H9 (cell line): ENCODE results near the gene EHMT2. TPM values are rescaled to one million over a fixed set of nuclear protein-coding genes. Genes with fewer than 3 reads are reported as not detected.
A peak's percentile ranks its signal among the peaks of the same experiment; 100 is the strongest.
"Not testable (repeated sequence)": the region's sequence is repeated elsewhere in the genome, so short reads cannot be mapped to it uniquely, and the experiment has no call there.

Experiments used
- DNase-seq: peaks from one replicate; pipeline ENCODE4 v3.0.0-alpha.2; 2017
- H2AFZ ChIP-seq: one replicate; pipeline ENCODE4 v1.6.1; 2013; ENCODE audit warnings: mild to moderate bottlenecking, low read length, control low read depth, moderate library complexity
- H2AK5ac ChIP-seq: 2 replicates; pipeline ENCODE4 v1.6.1; 2013; ENCODE audit warnings: low read length, control low read depth, mixed read lengths; ENCODE audit not compliant: insufficient read length
- H2BK120ac ChIP-seq: one replicate; pipeline ENCODE4 v1.6.1; 2013; ENCODE audit warnings: low read depth, mild to moderate bottlenecking, low read length, control low read depth, inconsistent platforms; ENCODE audit not compliant: poor library complexity, severe bottlenecking
- H2BK12ac ChIP-seq: 2 replicates; pipeline ENCODE4 v1.6.1; 2013; ENCODE audit warnings: low read length, control low read depth, mixed read lengths, low read depth; ENCODE audit not compliant: insufficient read length
- H2BK15ac ChIP-seq: 2 replicates; pipeline ENCODE4 v1.6.1; 2013; ENCODE audit warnings: low read depth, low read length, control low read depth
- H2BK20ac ChIP-seq: one replicate; pipeline ENCODE4 v1.6.1; 2013; ENCODE audit warnings: low read depth, mild to moderate bottlenecking, low read length, control low read depth, inconsistent platforms; ENCODE audit not compliant: poor library complexity, severe bottlenecking
- H2BK5ac ChIP-seq: 2 replicates; pipeline ENCODE4 v1.6.1; 2013; ENCODE audit warnings: low read length, control low read depth, mixed read lengths; ENCODE audit not compliant: insufficient read length
- H3K14ac ChIP-seq: 2 replicates; pipeline ENCODE4 v1.6.1; 2013; ENCODE audit warnings: low read length, control low read depth; ENCODE audit not compliant: insufficient read depth
- H3K18ac ChIP-seq: 2 replicates; pipeline ENCODE4 v1.6.1; 2013; ENCODE audit warnings: low read depth, mild to moderate bottlenecking, mixed read lengths, low read length, control low read depth; ENCODE audit not compliant: insufficient read length
- H3K23ac ChIP-seq: 2 replicates; pipeline ENCODE4 v1.6.1; 2013; ENCODE audit warnings: low read length, control low read depth, mixed read lengths, low read depth; ENCODE audit not compliant: insufficient read length
- H3K23me2 ChIP-seq: 2 replicates; pipeline ENCODE4 v1.6.1; 2013; ENCODE audit warnings: low read depth, mild to moderate bottlenecking, mixed read lengths, low read length, control low read depth; ENCODE audit not compliant: insufficient read length, poor library complexity, severe bottlenecking
- H3K27ac ChIP-seq: 2 replicates; pipeline ENCODE4 v1.5.1; 2013; ENCODE audit warnings: low read length, control low read depth, mixed read lengths, low read depth; ENCODE audit not compliant: insufficient read length
- H3K27me3 ChIP-seq: 2 replicates; pipeline ENCODE4 v1.6.1; 2013; ENCODE audit warnings: low read length, control low read depth, inconsistent platforms; ENCODE audit not compliant: insufficient read depth
- H3K4ac ChIP-seq: 2 replicates; pipeline ENCODE4 v1.6.1; 2013; ENCODE audit warnings: low read depth, mild to moderate bottlenecking, control low read depth, inconsistent platforms, low read length, moderate library complexity
- H3K4me1 ChIP-seq: 2 replicates; pipeline ENCODE4 v1.6.1; 2013; ENCODE audit warnings: low read length, control low read depth, inconsistent platforms; ENCODE audit not compliant: insufficient read depth
- H3K4me2 ChIP-seq: 2 replicates; pipeline ENCODE4 v1.6.1; 2013; ENCODE audit warnings: low read length, control low read depth, mixed read lengths; ENCODE audit not compliant: insufficient read length, insufficient read depth
- H3K56ac ChIP-seq: 2 replicates; pipeline ENCODE4 v1.6.1; 2013; ENCODE audit warnings: low read depth, mild to moderate bottlenecking, mixed read lengths, low read length, control low read depth; ENCODE audit not compliant: insufficient read length
- H3K79me1 ChIP-seq: 2 replicates; pipeline ENCODE4 v1.6.1; 2013; ENCODE audit warnings: low read depth, mild to moderate bottlenecking, moderate library complexity, low read length, control low read depth, inconsistent platforms; ENCODE audit not compliant: insufficient read depth, poor library complexity, severe bottlenecking
- H3K79me2 ChIP-seq: 2 replicates; pipeline ENCODE4 v1.6.1; 2013; ENCODE audit warnings: low read length, control low read depth, inconsistent platforms; ENCODE audit not compliant: insufficient read depth
- H3K9ac ChIP-seq: 2 replicates; pipeline ENCODE4 v1.6.1; 2013; ENCODE audit warnings: low read length, control low read depth, mixed read lengths; ENCODE audit not compliant: insufficient read length; ENCODE audit errors: extremely low read depth
- H3K9me3 ChIP-seq: one replicate; pipeline ENCODE4 v1.6.1; 2013; ENCODE audit warnings: low read depth, low read length, inconsistent platforms; ENCODE audit not compliant: control insufficient read depth
- H3T11ph ChIP-seq: one replicate; pipeline ENCODE4 v1.6.1; 2013; ENCODE audit warnings: mild to moderate bottlenecking, low read length, control low read depth, inconsistent platforms
- H4K20me1 ChIP-seq: one replicate; pipeline ENCODE4 v1.6.1; 2013; ENCODE audit not compliant: control insufficient read depth, insufficient read length, insufficient read depth
- H4K5ac ChIP-seq: 2 replicates; pipeline ENCODE4 v1.6.1; 2013; ENCODE audit warnings: low read depth, mild to moderate bottlenecking, mixed read lengths, low read length, control low read depth; ENCODE audit not compliant: insufficient read length
- H4K8ac ChIP-seq: replicated peaks from 2 replicates; pipeline ENCODE4 v1.6.1; 2013; ENCODE audit warnings: low read length, control low read depth, mixed read lengths, low read depth; ENCODE audit not compliant: insufficient read length
- H4K91ac ChIP-seq: 2 replicates; pipeline ENCODE4 v1.6.1; 2013; ENCODE audit warnings: low read depth, mild to moderate bottlenecking, moderate library complexity, mixed read lengths, low read length, control low read depth; ENCODE audit not compliant: insufficient read length
- H3K27ac Mint-ChIP-seq, 3 experiments: 2 replicates in 2 of 3; 3 replicates in 1 of 3; pipeline ENCODE4 v1.8.0; 2020 to 2021; ENCODE audit warnings: mixed read lengths in 3 of 3, mild to moderate bottlenecking in 1 of 3, moderate library complexity in 1 of 3
- H3K27me3 Mint-ChIP-seq: 2 replicates; pipeline ENCODE4 v1.8.0; 2021; ENCODE audit warnings: low read depth, mild to moderate bottlenecking, moderate library complexity, mixed read lengths
- H3K36me3 Mint-ChIP-seq, 3 experiments: 2 replicates in 2 of 3; 3 replicates in 1 of 3; pipeline ENCODE4 v1.8.0; 2020 to 2021; ENCODE audit warnings: low read depth in 3 of 3, mixed read lengths in 3 of 3; ENCODE audit not compliant: insufficient read depth in 1 of 3
- H3K4me1 Mint-ChIP-seq, 2 experiments: 2 replicates each; pipeline ENCODE4 v1.8.0; 2020; ENCODE audit warnings: mixed read lengths in 2 of 2
- H3K4me3 Mint-ChIP-seq, 2 experiments: 2 replicates in 1 of 2; 3 replicates in 1 of 2; pipeline ENCODE4 v1.8.0; 2020 to 2021; ENCODE audit warnings: mild to moderate bottlenecking in 2 of 2, mixed read lengths in 2 of 2, moderate library complexity in 1 of 2
- H3K9me3 Mint-ChIP-seq, 2 experiments: 2 replicates in 1 of 2; 3 replicates in 1 of 2; pipeline ENCODE4 v1.8.0; 2020; ENCODE audit warnings: mild to moderate bottlenecking in 2 of 2, mixed read lengths in 2 of 2, moderate library complexity in 1 of 2
- WGBS: extraction: QIAGEN DNeasy Blood & Tissue Kit; methylation state at CpG from one replicate; pipeline ENCODE4 v1.1.7; 2013; ENCODE audit warnings: missing lambda C conversion rate, low lambda C conversion rate, mixed read lengths; ENCODE audit not compliant: insufficient read length; ENCODE audit errors: extremely low coverage; 5-methylcytosine and 5-hydroxymethylcytosine counted together
- total RNA-seq: library from RNA; stranded (reverse); gene quantifications from 2 replicates; pipeline ENCODE4 v1.2.1, GENCODE V29; 2021
- TF ChIP-seq, protein P1 (sequence below): fragments of 200-600 bp; sonication (generic); conservative IDR thresholded peaks from 3 replicates; pipeline ENCODE4 v1.8.0; 2021; ENCODE audit warnings: antibody characterized with exemption, mild to moderate bottlenecking

EHMT2 gene
- total RNA-seq, 1 experiment from 2014 or later: 124 TPM

DNA sequence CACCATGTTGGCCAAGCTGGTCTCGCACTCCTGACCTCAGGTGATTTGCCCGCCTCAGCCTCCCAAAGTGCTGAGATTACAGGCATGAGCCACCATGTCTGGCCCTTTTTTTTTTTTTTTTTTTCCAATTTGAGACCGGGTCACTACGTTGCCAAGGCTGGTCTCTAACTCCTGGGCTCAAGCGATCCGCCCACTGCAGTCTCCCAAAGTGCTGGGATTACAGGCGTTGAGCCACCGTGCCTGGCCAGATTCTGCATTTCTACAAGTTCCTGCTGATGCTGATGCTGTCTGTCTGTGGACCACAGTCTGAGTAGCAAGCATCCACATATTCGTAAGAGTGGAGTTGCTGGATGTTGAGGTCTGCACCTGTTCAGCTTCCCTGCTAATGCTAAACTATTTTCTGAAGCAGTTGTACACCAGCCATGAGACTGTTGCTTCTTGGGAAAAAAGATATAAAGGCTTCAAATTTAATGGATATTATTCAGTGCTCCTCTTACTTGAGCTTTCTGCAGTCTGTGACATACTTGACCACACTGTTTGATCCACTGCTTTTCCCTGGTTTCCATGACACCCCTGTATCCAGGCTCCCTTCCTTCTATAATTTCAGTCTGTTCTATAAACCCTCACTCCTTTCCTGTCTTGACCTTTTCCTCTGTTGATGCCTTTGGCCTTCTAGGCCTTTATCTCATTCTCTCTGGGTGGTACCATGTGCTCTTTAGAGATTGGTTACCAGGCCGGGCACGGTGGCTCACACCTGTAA lies 14.5 kb upstream of the EHMT2 start:
- Histone ChIP-seq H3T11ph (no peak overlapping the region), H2BK5ac (no peak overlapping the region), H3K4ac (no peak overlapping the region), H2BK12ac (no peak overlapping the region), H3K56ac (no peak overlapping the region), H3K18ac (no peak overlapping the region), H3K9me3 (no peaks in the 10 kb centered on the region), H4K5ac (no peak overlapping the region), H3K4me1 (no peaks in the 10 kb centered on the region), H3K9ac (no peak overlapping the region), H4K8ac (no peak overlapping the region), H3K27ac (no peak overlapping the region), H2AFZ (no peak overlapping the region), H3K79me2 (no peaks in the 10 kb centered on the region), H3K4me2 (no peak overlapping the region), H2BK120ac (no peak overlapping the region), H4K20me1 (no peaks in the 10 kb centered on the region), H3K14ac (no peak overlapping the region), H2BK15ac (no peak overlapping the region), H3K79me1 (no peaks in the 10 kb centered on the region), H3K27me3 (no peaks in the 10 kb centered on the region), H3K23ac (no peak overlapping the region), H4K91ac (no peak overlapping the region), H2AK5ac (no peak overlapping the region), H2BK20ac (no peak overlapping the region), H3K23me2 (no peaks in the 10 kb centered on the region)
- no CpG with 5 or more reads among the region's 11 CpGs for WGBS
- peaks cover 1% of the 10 kb centered on the region for H3K27me3 Mint-ChIP-seq
- 0 out of 5 replicates have a peak overlapping the region, but pooled peaks of 1 of the 2 experiments have one; percentile 39 for H3K4me3 Mint-ChIP-seq
- H3K27ac Mint-ChIP-seq: no peak overlapping the region
- no peaks in the 10 kb centered on the region for H3K36me3 Mint-ChIP-seq
- no peaks in the 10 kb centered on the region for H3K9me3 Mint-ChIP-seq
- no peak for DNase-seq
- TF ChIP-seq, protein P1, sequence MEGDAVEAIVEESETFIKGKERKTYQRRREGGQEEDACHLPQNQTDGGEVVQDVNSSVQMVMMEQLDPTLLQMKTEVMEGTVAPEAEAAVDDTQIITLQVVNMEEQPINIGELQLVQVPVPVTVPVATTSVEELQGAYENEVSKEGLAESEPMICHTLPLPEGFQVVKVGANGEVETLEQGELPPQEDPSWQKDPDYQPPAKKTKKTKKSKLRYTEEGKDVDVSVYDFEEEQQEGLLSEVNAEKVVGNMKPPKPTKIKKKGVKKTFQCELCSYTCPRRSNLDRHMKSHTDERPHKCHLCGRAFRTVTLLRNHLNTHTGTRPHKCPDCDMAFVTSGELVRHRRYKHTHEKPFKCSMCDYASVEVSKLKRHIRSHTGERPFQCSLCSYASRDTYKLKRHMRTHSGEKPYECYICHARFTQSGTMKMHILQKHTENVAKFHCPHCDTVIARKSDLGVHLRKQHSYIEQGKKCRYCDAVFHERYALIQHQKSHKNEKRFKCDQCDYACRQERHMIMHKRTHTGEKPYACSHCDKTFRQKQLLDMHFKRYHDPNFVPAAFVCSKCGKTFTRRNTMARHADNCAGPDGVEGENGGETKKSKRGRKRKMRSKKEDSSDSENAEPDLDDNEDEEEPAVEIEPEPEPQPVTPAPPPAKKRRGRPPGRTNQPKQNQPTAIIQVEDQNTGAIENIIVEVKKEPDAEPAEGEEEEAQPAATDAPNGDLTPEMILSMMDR: no peak
- peaks cover 0 to 6% of the 10 kb centered on the region in 2 experiments; a peak in 1 of 4 replicates for H3K4me1 Mint-ChIP-seq

DNA sequence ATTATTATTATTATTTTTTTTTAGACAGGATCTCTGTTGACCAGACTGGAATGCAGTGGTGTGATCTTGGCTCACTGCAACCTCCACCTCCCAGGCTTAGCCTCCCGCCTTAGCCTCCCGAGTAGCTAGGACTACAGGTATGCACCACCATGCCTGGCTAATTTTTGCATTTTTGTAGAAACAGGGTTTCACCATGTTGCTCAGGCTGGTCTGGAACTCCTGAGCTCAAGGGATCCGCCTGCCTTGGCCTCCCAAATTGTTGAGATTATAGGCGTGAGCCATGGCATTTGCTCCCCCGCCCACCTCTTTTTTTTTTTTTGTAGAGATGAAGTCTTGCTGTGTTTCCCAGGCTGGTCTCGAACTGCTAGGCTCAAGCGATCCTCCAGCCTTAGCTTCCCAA lies 11.8 kb upstream of the EHMT2 start:
- not testable (repeated sequence) for H3K4ac ChIP-seq, H3K9ac ChIP-seq, H3K27ac Mint-ChIP-seq

More for the DNA sequence above, 11.8 kb upstream of the EHMT2 start:
- not testable (repeated sequence) for H3T11ph ChIP-seq, H3K27me3 Mint-ChIP-seq, H3K23ac ChIP-seq, H2AFZ ChIP-seq, H3K79me2 ChIP-seq, H3K4me1 ChIP-seq, H4K5ac ChIP-seq, H3K36me3 Mint-ChIP-seq, H4K20me1 ChIP-seq, H3K9me3 ChIP-seq, H3K56ac ChIP-seq, H4K8ac ChIP-seq, DNase-seq, H3K4me3 Mint-ChIP-seq, H3K23me2 ChIP-seq, H3K9me3 Mint-ChIP-seq, H2BK15ac ChIP-seq, H2BK20ac ChIP-seq, H3K27ac ChIP-seq, H3K27me3 ChIP-seq, H4K91ac ChIP-seq, H3K4me2 ChIP-seq, H2BK5ac ChIP-seq, H2BK120ac ChIP-seq, H3K18ac ChIP-seq, H2BK12ac ChIP-seq, H3K79me1 ChIP-seq, H2AK5ac ChIP-seq, H3K14ac ChIP-seq
- H3K4me1 Mint-ChIP-seq: peaks cover 11 to 17% of the 10 kb centered on the region in 2 experiments
- no CpG with 5 or more reads among the region's 7 CpGs for WGBS
